Osteocyte (in vitro differentiated cells): ENCODE data around the gene AKAIN1. TPM values are rescaled to one million over a fixed set of nuclear protein-coding genes. Genes with fewer than 3 reads are reported as not detected.
A peak's percentile ranks its signal among the peaks of the same experiment; 100 is the strongest.

Experiments
- DNase-seq: peaks from one replicate; pipeline ENCODE4 v3.0.0; 2021; ENCODE audit warnings: mixed read lengths; ENCODE audit not compliant: unreplicated experiment; ENCODE audit errors: extremely low spot score
- H3K27ac Mint-ChIP-seq: one replicate; pipeline ENCODE4 v1.8.0; 2021; ENCODE audit warnings: mild to moderate bottlenecking, mixed read lengths; ENCODE audit not compliant: unreplicated experiment
- H3K27me3 Mint-ChIP-seq: one replicate; pipeline ENCODE4 v1.8.0; 2021; ENCODE audit warnings: mixed read lengths; ENCODE audit not compliant: unreplicated experiment
- H3K36me3 Mint-ChIP-seq: one replicate; pipeline ENCODE4 v1.8.0; 2021; ENCODE audit warnings: mixed read lengths; ENCODE audit not compliant: unreplicated experiment
- H3K4me1 Mint-ChIP-seq: one replicate; pipeline ENCODE4 v1.8.0; 2021; ENCODE audit warnings: mixed read lengths; ENCODE audit not compliant: unreplicated experiment
- H3K4me3 Mint-ChIP-seq: one replicate; pipeline ENCODE4 v1.8.0; 2021; ENCODE audit warnings: mild to moderate bottlenecking, moderate library complexity, mixed read lengths; ENCODE audit not compliant: unreplicated experiment
- H3K9me3 Mint-ChIP-seq: one replicate; pipeline ENCODE4 v1.8.0; 2021; ENCODE audit warnings: mixed read lengths; ENCODE audit not compliant: unreplicated experiment
- CTCF ChIP-seq: fragments of 200-600 bp; sonication (generic); IDR thresholded peaks from 2 replicates; pipeline ENCODE4 v1.5.0; 2021; ENCODE audit warnings: antibody characterized with exemption, mild to moderate bottlenecking, moderate library complexity
- total RNA-seq: library from RNA; stranded (reverse); gene quantifications from 2 replicates; pipeline ENCODE4 v1.2.1, GENCODE V29; 2021

AKAIN1 gene
- total RNA-seq, 1 donor from 2014 or later = not detected

- H3K36me3 Mint-ChIP-seq = peaks cover 17% of the 10 kb centered on the region
- DNase-seq = no peak
- H3K4me1 Mint-ChIP-seq = peaks cover 33% of the 10 kb centered on the region
- peak overlapping the region; percentile 99 for H3K27ac Mint-ChIP-seq
- H3K9me3 Mint-ChIP-seq = no peaks in the 10 kb centered on the region
- TF ChIP-seq CTCF = no peak
- peaks cover 12% of the 10 kb centered on the region for H3K27me3 Mint-ChIP-seq
- H3K4me3 Mint-ChIP-seq = peak overlapping the region; percentile 93
Measured at GRCh38 chr18:5237083-5237722, 40.1 kb upstream of the AKAIN1 start.

GRCh38 chr18:5214583-5215351, 17.7 kb upstream of the AKAIN1 start:
- no peaks in the 10 kb centered on the region for H3K9me3 Mint-ChIP-seq
- no peaks in the 10 kb centered on the region for H3K36me3 Mint-ChIP-seq
- H3K4me1 Mint-ChIP-seq = no peaks in the 10 kb centered on the region
- no peaks in the 10 kb centered on the region for H3K27me3 Mint-ChIP-seq
- TF ChIP-seq CTCF = no peak
- H3K27ac Mint-ChIP-seq = no peak overlapping the region
- DNase-seq = no peak
- no peak overlapping the region for H3K4me3 Mint-ChIP-seq

GRCh38 chr18:5207471-5208150, 10.6 kb upstream of the AKAIN1 start:
- TF ChIP-seq CTCF = no peak
- no peak for DNase-seq
- H3K4me1 Mint-ChIP-seq = no peaks in the 10 kb centered on the region
- no peaks in the 10 kb centered on the region for H3K36me3 Mint-ChIP-seq
- no peaks in the 10 kb centered on the region for H3K27me3 Mint-ChIP-seq
- no peaks in the 10 kb centered on the region for H3K9me3 Mint-ChIP-seq
- H3K4me3 Mint-ChIP-seq = no peak overlapping the region
- no peak overlapping the region for H3K27ac Mint-ChIP-seq

- no peak overlapping the region for H3K4me3 Mint-ChIP-seq
- peaks cover 36% of the 10 kb centered on the region for H3K27me3 Mint-ChIP-seq
- no peak for TF ChIP-seq CTCF
- no peak for DNase-seq
- no peak overlapping the region for H3K27ac Mint-ChIP-seq
- no peaks in the 10 kb centered on the region for H3K36me3 Mint-ChIP-seq
- peaks cover 5% of the 10 kb centered on the region for H3K4me1 Mint-ChIP-seq
- no peaks in the 10 kb centered on the region for H3K9me3 Mint-ChIP-seq
Measured at GRCh38 chr18:5198311-5198710, 1.3 kb upstream of the AKAIN1 start.

GRCh38 chr18:5197461-5197860, 404 bp upstream of the AKAIN1 start:
- no peaks in the 10 kb centered on the region for H3K9me3 Mint-ChIP-seq
- peaks cover 5% of the 10 kb centered on the region for H3K4me1 Mint-ChIP-seq
- H3K4me3 Mint-ChIP-seq = no peak overlapping the region
- no peak for DNase-seq
- H3K36me3 Mint-ChIP-seq = no peaks in the 10 kb centered on the region
- H3K27ac Mint-ChIP-seq = no peak overlapping the region
- no peak for TF ChIP-seq CTCF
- H3K27me3 Mint-ChIP-seq = peaks cover 36% of the 10 kb centered on the region
